ENCODE measurements around the gene SPPL2A.
"Not testable (repeated sequence)": the region's sequence is repeated elsewhere in the genome, so short reads cannot be mapped to it uniquely, and the experiment has no call there.

Gene SPPL2A

DNA sequence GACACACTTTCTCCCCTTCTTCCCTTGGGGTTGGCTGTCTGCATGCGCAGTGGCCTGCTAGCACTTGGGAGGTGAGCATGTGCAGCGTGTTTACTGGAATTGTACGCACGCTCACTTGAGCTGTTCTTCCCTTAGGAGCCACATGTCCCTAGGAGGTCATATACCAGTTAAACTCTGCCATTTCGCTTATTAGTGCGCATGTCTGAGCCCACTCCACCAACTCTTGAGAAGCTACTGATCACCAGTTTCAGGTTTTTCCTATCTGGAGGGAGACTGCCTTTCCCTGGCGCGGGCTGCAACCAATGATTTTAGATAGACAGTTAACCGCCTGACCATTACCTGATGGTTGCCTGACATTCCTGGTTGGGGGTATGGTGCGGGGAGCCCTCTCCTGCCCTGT, 47.6 kb upstream of the SPPL2A start:
- TF ChIP-seq, protein P1, sequence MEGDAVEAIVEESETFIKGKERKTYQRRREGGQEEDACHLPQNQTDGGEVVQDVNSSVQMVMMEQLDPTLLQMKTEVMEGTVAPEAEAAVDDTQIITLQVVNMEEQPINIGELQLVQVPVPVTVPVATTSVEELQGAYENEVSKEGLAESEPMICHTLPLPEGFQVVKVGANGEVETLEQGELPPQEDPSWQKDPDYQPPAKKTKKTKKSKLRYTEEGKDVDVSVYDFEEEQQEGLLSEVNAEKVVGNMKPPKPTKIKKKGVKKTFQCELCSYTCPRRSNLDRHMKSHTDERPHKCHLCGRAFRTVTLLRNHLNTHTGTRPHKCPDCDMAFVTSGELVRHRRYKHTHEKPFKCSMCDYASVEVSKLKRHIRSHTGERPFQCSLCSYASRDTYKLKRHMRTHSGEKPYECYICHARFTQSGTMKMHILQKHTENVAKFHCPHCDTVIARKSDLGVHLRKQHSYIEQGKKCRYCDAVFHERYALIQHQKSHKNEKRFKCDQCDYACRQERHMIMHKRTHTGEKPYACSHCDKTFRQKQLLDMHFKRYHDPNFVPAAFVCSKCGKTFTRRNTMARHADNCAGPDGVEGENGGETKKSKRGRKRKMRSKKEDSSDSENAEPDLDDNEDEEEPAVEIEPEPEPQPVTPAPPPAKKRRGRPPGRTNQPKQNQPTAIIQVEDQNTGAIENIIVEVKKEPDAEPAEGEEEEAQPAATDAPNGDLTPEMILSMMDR (conservative IDR thresholded peaks at IDR 0.05; ENCODE audit: low read length): no peak
- TF ChIP-seq EZH2phosphoT487 (IDR thresholded peaks at IDR 0.05; ENCODE audit: borderline replicate concordance): no peak
- no peak overlapping the region for H2AFZ ChIP-seq (ENCODE audit: low read length)
- no peaks in the 10 kb centered on the region for H3K79me2 ChIP-seq (ENCODE audit: insufficient read depth, low read length)
- no peaks in the 10 kb centered on the region for H3F3A ChIP-seq (ENCODE audit: low read depth)
- H3K9me3 ChIP-seq (ENCODE audit: insufficient read depth, low read depth, low read length): no peaks in the 10 kb centered on the region
- no peaks in the 10 kb centered on the region for H3K36me3 ChIP-seq (ENCODE audit: insufficient read depth, low read length)
- no peaks in the 10 kb centered on the region for H3K4me1 ChIP-seq (ENCODE audit: insufficient read depth, low read length, poor library complexity, severe bottlenecking)
- no peaks in the 10 kb centered on the region for H3K9me2 ChIP-seq (replicated peaks; ENCODE audit: low read depth, low read length)
- H3K4me3 ChIP-seq (ENCODE audit: low read length, poor library complexity, severe bottlenecking): no peak overlapping the region
- H4K20me1 ChIP-seq (ENCODE audit: insufficient read depth, low read length, poor library complexity, severe bottlenecking): no peaks in the 10 kb centered on the region
- H3K9ac ChIP-seq (ENCODE audit: low read depth, low read length, poor library complexity, severe bottlenecking): no peak overlapping the region
- no peak overlapping the region for H3K4me2 ChIP-seq (ENCODE audit: low read depth, low read length, poor library complexity, severe bottlenecking)
- H3K27me3 ChIP-seq (ENCODE audit: insufficient read depth, low read length, poor library complexity, severe bottlenecking): no peaks in the 10 kb centered on the region

DNA sequence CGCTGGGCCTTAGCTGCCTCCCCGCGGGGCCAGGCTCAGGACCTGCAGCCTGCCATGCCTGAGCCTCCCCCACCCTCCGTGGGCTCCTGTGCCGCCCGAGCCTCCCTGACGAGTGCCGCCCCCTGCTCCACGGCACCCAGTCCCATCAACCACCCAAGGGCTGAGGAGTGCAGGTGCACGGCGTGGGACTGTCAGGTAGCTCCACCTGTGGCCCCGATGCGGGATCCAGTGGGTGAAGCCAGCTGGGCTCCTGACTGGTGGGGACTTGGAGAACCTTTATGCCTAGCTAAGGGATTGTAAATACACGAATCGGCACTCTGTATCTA, 46.6 kb upstream of the SPPL2A start:
- not testable (repeated sequence) for H3K79me2 ChIP-seq (ENCODE audit: insufficient read depth, low read length); H3K4me1 ChIP-seq (ENCODE audit: insufficient read depth, low read length, poor library complexity, severe bottlenecking); H3F3A ChIP-seq (ENCODE audit: low read depth); H3K36me3 ChIP-seq (ENCODE audit: insufficient read depth, low read length); H3K9me3 ChIP-seq (ENCODE audit: insufficient read depth, low read depth, low read length); H3K4me3 ChIP-seq (ENCODE audit: low read length, poor library complexity, severe bottlenecking); H3K4me2 ChIP-seq (ENCODE audit: low read depth, low read length, poor library complexity, severe bottlenecking); H4K20me1 ChIP-seq (ENCODE audit: insufficient read depth, low read length, poor library complexity, severe bottlenecking); H3K27me3 ChIP-seq (ENCODE audit: insufficient read depth, low read length, poor library complexity, severe bottlenecking); H3K9ac ChIP-seq (ENCODE audit: low read depth, low read length, poor library complexity, severe bottlenecking); H3K9me2 ChIP-seq (replicated peaks; ENCODE audit: low read depth, low read length); H2AFZ ChIP-seq (ENCODE audit: low read length)

DNA sequence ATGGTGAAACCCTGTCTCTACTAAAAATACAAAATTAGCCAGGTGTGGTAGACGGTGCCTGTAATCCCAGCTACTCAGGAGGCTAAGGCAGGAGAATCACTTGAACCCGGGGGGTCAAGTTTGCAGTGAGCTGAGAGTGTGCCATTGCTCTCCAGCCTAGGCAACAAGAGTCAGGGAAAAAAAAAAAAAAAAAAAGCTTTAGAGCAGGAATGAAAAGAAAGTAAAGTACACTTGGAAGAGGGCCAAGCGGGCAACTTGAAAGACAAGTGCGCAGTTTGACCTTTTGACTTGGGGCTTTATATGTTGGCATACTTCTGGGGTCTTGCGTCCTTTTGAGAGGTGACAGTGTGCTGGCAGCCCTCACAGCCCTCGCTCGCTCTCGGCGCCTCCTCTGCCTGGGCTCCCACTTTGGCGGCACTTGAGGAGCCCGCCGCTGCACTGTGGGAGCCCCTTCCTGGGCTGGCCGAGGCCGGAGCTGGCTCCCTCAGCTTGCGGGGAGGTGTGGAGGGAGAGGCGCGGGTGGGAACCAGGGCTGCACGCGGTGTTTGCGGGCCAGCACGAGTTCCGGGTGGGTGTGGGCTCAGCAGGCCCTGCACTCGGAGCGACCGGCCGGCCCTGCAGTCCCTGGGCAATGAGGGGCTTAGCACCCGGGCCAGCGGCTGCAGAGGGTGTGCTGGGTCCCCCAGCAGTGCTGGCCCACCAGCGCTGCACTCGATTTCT, 46.1 kb upstream of the SPPL2A start:
- not testable (repeated sequence) for H3K36me3 ChIP-seq (ENCODE audit: insufficient read depth, low read length); H3K27me3 ChIP-seq (ENCODE audit: insufficient read depth, low read length, poor library complexity, severe bottlenecking); H3K4me2 ChIP-seq (ENCODE audit: low read depth, low read length, poor library complexity, severe bottlenecking); H2AFZ ChIP-seq (ENCODE audit: low read length); H4K20me1 ChIP-seq (ENCODE audit: insufficient read depth, low read length, poor library complexity, severe bottlenecking); H3K9ac ChIP-seq (ENCODE audit: low read depth, low read length, poor library complexity, severe bottlenecking); H3K4me3 ChIP-seq (ENCODE audit: low read length, poor library complexity, severe bottlenecking); H3K9me3 ChIP-seq (ENCODE audit: insufficient read depth, low read depth, low read length); H3K4me1 ChIP-seq (ENCODE audit: insufficient read depth, low read length, poor library complexity, severe bottlenecking); H3F3A ChIP-seq (ENCODE audit: low read depth); H3K79me2 ChIP-seq (ENCODE audit: insufficient read depth, low read length); H3K9me2 ChIP-seq (replicated peaks; ENCODE audit: low read depth, low read length)

DNA sequence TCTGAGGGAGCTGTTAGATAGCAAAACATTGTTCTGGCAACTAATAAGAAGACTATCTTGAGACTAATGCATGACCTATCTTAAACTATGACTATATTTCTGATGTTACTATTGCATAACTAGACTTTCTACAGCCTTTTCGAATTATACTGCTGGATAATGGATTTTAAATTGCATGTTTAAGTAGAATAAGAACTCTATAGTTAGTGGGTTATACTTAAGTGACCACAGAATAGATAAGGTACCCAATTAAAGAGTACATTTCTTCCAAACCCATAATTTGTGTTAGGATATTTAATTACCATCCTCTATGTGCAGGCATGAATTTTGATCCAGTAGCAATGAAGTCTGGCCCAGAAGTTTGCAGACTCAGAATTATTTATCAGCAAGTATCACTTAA, 44.6 kb upstream of the SPPL2A start:
- no peak overlapping the region for H3K4me3 ChIP-seq (ENCODE audit: low read length, poor library complexity, severe bottlenecking)
- no peaks in the 10 kb centered on the region for H3K79me2 ChIP-seq (ENCODE audit: insufficient read depth, low read length)
- no peak overlapping the region for H3K9ac ChIP-seq (ENCODE audit: low read depth, low read length, poor library complexity, severe bottlenecking)
- no peaks in the 10 kb centered on the region for H3F3A ChIP-seq (ENCODE audit: low read depth)
- H3K4me1 ChIP-seq (ENCODE audit: insufficient read depth, low read length, poor library complexity, severe bottlenecking): no peaks in the 10 kb centered on the region
- no peaks in the 10 kb centered on the region for H3K9me2 ChIP-seq (replicated peaks; ENCODE audit: low read depth, low read length)
- H4K20me1 ChIP-seq (ENCODE audit: insufficient read depth, low read length, poor library complexity, severe bottlenecking): no peaks in the 10 kb centered on the region
- H3K27me3 ChIP-seq (ENCODE audit: insufficient read depth, low read length, poor library complexity, severe bottlenecking): no peaks in the 10 kb centered on the region
- no peaks in the 10 kb centered on the region for H3K9me3 ChIP-seq (ENCODE audit: insufficient read depth, low read depth, low read length)
- no peak overlapping the region for H2AFZ ChIP-seq (ENCODE audit: low read length)
- no peaks in the 10 kb centered on the region for H3K36me3 ChIP-seq (ENCODE audit: insufficient read depth, low read length)
- H3K4me2 ChIP-seq (ENCODE audit: low read depth, low read length, poor library complexity, severe bottlenecking): no peak overlapping the region
- TF ChIP-seq, protein P1 (conservative IDR thresholded peaks at IDR 0.05; ENCODE audit: low read length): no peak
- no peak for TF ChIP-seq EZH2phosphoT487 (IDR thresholded peaks at IDR 0.05; ENCODE audit: borderline replicate concordance)
